Subcutaneous adipose tissue (tissue), 4 donors: ENCODE results near the gene MRPS18A. TPM values are rescaled to one million over a fixed set of nuclear protein-coding genes. Genes with fewer than 3 reads are reported as not detected.

Experiments used
- total RNA-seq, 4 donors: library from RNA; depleted of rRNA; stranded (reverse); fragments of >200 nt; gene quantifications; one replicate each; pipeline ENCODE4 v1.1.0, GENCODE V29; 2016
- TF ChIP-seq, protein P1 (sequence below): fragments of 450-650 bp; IDR thresholded peaks from one replicate; pipeline ENCODE4 v1.5.1; 2016; ENCODE audit warnings: low read depth, mild to moderate bottlenecking, control low read depth, antibody characterized with exemption, moderate library complexity

The MRPS18A gene
- total RNA-seq, 4 donors from 2014 or later = 28.5 to 31.3 (median 30.4) TPM

DNA sequence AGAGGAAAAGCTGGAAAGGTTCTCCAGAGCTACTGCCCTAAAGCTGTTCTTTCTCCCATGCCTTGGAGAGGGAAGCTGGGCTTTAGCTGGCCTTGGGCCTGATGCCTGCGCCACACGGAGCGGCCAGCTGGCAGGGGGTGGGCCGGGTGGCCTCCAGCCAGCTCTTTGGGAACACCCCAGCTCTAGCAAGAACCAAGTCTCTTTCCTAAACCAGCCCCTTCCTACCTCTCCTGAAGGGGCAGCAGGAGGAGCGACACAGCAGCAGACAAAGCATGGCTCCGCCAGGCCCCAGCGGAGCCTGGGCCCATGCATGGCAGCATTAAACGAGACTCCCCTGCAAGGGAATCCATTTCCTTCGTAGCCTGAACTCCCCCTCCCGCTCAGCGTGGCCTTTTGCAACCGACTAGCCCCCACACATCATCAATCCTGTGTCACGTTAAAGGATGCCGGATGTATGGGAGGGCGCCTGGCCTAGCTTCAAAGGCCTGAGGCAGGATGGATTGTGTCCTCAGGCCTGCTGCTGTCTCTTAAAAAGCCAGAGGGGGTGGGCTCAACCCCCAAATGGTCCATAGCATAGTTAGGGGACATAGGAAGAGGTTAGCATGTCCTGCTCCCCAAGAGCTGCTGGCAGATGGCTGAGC lies 14.0 kb downstream of the MRPS18A start:
- TF ChIP-seq, protein P1, sequence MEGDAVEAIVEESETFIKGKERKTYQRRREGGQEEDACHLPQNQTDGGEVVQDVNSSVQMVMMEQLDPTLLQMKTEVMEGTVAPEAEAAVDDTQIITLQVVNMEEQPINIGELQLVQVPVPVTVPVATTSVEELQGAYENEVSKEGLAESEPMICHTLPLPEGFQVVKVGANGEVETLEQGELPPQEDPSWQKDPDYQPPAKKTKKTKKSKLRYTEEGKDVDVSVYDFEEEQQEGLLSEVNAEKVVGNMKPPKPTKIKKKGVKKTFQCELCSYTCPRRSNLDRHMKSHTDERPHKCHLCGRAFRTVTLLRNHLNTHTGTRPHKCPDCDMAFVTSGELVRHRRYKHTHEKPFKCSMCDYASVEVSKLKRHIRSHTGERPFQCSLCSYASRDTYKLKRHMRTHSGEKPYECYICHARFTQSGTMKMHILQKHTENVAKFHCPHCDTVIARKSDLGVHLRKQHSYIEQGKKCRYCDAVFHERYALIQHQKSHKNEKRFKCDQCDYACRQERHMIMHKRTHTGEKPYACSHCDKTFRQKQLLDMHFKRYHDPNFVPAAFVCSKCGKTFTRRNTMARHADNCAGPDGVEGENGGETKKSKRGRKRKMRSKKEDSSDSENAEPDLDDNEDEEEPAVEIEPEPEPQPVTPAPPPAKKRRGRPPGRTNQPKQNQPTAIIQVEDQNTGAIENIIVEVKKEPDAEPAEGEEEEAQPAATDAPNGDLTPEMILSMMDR = no peak

DNA sequence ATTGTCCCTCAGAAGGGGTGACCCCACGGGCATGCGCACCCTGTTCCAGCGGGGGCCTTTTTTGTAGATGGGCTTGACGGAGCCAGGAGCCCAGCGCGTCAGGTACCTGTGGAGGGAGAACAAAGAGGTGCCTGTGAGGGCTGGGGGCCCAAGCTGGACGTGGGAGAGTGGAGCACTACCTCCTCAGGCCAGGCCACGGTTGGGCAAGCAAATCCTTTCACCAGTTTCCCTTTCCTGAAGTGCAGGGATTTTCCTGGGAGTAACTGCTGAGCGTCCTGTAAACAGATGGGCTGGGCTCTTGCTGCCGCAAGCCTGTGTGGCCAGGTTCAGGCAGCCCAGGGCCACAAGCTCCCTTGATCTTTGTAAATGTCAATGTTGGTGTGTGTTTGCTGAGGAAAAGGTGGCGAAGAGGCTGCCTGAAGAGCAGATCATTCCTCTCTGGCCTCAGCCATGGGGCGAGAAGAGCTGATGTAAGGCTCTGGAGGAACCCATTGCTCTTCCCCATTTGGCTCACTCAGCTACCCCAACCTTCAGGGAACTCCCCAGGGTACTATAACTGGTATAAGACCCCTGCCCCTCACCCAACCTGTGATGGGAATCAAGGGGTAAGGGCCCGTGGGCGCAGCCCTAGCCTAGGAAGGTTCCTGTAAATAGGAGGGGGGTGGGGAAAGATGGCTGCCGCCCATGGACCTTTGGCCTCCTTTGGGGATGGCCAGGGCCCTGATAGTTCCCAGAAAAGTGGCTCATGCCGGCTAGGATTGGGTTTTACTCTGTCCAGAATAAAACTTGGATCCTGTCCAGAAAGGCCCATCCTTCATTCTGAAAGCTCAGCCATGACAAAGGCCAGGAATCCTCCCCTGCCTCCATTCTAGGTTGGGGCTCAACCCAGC lies 15.5 kb downstream of the MRPS18A start:
- TF ChIP-seq, protein P1 = no peak

DNA sequence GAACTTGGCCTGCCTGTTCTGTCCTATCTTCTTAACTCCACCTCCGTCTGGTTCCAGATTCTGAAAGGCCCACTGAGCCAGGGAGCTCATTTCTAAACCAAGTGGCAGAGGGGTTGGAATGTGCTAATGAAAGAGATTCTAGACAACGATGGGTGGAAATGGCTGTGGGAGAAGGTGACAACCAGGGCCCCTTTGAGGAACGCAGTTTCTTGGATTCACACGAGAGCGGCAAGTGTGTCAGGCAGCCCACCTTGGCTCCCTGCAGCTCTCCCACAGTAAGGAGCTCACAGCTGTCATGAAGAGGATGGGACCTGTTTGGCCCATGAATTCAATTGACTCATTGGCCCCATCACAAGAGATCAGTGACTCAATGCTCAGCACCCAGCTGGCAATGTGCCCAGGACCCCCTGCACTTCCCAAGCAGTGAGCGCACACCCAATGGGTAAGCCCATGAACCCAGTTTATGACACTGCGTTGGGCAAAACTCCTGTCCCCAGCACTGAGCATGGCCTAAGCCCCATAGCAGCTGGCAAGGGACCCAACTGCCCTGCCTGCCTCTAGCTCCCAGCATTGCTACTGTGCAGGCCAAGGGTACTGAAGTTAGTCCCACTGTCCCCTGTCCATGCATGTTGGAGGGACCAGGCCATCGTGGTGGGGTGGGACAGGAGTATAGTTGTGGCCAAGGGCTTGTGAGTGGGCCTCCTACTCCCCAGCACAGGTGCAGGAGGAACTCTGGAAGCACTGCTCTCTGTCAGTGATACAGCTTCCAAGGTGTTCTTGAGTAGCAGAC lies 16.4 kb downstream of the MRPS18A start:
- TF ChIP-seq, protein P1 = no peak

DNA sequence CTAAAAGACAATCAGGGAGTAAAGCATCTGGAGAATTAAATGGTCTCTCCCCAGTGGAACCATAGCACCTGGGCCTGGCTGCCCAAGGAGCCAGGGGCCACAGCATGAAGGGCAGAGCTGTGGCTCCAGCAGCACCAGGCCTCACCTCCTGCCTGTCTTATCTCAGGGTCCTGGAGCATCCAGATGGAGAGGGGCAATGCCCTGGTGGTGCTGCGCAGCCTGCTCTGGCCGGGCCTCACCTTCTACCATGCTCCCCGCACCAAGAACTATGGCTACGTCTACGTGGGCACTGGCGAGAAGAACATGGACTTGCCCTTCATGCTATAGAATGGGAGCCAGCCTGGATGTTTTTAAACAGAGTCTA lies 17.0 kb downstream of the MRPS18A start:
- TF ChIP-seq, protein P1 = no peak

DNA sequence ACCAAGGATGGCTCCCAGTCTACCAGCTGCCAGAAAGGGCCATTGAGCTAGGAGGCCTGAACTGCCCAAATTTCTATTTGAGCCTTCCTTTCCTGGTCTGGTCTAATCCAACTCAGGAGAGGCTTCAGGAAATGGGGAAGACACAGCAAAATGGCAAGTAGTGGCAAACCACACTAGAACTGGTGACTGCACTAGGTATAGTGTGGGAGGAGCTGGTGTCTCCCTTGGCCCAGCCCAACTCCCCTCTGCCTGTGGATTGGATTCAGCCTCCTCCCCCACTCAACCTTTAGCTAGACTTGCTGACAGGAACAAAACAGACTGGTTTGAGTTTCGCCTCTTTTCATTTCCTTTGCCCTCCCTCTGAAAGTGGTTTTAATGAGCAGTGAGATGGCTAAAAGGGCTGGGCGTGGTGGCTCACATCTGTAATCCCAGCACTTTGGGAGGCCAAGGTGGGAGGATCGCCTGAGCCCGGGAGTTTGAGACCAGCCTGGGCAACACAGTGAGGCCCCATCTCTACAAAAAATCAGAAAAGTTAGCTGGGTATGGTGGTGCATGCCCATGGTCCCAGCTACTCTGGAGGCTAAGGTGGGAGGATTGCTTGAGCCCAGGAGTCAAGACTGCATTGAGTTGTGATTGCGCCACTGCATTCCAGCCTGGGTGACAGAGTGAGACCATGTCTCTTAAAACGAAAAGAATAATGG lies 17.5 kb downstream of the MRPS18A start:
- TF ChIP-seq, protein P1 = no peak

DNA sequence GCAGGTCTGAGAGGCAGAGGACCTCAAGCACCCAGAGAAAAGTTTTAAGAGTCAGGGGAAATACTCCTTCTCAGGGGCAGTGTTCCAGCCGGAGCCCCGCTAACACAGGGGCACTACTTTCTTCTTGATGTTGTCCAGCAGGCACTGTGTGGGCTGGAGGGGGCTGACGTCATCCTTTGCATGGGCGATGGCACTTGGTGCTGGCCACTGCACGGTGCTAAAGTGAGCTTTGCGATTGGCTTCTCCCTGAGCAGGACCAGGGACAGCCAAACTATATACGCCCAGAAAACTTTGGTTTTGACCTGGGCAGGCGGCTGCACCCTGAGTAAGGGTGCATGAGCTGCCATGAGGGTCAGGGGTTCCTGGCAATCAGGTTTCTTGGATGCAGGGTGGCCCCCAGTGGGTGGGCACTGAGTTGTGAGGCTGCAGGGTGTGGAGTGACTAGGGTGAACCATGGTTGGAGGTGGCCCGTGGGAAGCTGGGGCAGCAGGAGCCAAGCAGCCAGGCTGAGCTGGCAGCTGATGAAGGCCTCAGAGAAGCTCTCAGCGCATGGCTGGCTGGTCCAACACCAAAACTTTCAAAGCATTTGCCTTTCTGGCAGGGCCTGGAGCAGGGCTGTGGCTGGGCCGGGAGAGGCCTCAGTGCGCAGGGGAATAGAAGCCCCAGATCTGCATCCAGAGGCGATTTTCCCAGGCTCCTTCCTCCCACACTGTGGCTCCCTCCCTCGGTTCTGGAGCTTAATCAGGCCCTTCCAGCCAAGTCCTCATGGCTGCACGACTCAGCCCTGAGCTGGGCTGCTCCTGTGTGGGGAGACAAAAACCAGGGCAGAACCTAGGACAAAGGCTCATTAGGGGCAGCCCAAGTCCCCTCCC lies 18.3 kb downstream of the MRPS18A start:
- TF ChIP-seq, protein P1 = no peak
